HK-2 (cell line): ENCODE results near the gene DPCD.
"Not testable (repeated sequence)": the region's sequence is repeated elsewhere in the genome, so short reads cannot be mapped to it uniquely, and the experiment has no call there.

Source experiments
- DNase-seq: peaks from one replicate; pipeline ENCODE4 v3.0.0-alpha.2; 2018; ENCODE audit not compliant: unreplicated experiment

Gene DPCD

DNA sequence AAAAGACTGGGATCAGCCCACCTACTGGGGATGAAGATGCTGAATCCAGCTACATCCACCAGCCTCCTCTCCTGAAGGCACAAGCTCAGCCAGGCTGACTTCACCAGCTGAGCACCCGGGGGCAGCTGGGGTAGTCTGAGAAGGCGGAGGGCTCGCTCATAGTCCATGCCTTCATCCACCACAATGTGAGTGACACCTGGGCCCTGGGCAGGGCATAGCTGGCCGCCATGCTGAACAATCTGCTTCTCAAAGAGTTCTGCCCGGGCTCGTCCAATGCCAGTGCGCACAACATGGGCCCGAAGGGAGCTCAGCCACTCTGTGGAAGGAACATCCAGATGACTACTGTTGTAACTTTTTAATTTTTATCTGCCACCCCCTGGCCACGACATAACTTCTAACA lies 2.3 kb upstream of the DPCD start:
- DNase-seq: no peak

DNA sequence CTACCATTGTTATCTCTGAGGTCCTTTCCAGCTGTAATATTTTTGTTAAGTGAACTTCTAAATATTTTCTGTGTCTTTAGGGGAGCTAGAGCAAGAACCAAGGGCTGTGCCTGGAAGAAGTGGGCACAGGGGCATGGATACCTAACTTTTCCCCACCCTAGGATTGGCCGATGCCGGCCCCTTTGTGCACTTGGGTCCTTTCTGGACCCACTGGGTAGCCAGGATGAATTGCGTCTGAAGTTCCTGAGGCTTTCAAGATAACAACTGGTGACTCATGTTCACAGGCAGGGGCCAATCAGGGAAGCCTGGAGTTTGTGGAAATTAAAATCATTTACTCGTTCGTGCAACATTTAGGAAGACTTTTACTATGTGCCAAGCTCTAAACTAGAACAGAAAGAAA lies 758 bp downstream of the DPCD start:
- no peak for DNase-seq

DNA sequence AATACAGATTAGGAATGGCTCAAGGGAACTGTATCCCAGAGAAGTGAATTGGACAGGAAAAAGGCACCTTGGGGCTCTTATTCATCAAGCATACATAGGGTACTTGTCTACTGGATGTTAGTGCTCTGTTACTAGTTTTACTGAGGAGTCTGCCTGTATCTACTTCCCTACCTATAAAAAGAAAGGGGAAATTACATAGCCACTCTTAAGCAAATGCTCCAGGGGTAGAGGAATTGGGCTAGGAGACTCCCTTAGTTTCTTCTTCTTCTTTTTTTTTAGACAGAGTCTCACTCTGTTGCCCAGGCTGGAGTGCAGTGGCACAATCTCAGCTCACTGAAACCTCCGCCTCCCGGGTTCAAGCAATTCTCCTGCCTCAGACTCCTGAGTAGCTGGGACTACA lies 5.2 kb downstream of the DPCD start:
- DNase-seq: not testable (repeated sequence)

DNA sequence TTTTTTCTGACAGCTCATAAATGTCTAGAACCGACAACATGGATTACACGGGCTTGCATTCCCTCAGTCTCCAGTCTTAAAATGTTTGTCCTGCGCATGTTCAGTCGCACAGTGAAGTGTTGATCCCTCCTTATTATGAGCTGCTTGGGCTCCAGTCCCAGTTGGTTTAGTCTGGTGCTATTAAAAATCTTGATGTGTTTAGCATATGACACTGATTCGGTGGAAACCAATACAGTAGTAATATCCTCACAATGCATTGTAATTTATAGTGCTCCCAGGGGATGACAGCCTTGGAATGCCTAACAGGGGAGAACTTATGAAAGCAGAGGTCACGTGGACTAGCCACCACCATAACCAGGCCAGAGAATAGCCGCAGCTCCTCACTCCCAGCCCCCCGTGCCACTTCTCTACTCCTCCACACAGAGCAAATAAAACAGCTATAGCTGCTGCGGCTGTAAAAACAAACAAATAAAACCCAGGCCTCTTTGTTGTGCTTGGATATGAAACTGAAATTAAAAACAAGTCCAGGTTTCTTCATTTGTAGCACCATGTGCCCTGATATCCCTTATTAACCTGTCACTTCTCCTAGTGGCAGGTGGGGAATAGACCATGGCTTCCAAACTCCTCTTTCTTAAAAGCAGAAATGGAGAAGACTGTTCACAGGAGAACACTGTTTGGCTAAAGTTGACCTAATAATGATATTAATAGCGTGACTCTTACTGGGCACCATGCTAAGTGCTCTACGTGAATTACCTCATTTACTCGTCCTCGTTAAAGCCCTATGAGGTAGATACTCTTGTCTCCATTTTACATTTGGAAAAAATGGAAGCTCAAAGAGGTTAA lies 7.7 kb downstream of the DPCD start:
- no peak for DNase-seq

DNA sequence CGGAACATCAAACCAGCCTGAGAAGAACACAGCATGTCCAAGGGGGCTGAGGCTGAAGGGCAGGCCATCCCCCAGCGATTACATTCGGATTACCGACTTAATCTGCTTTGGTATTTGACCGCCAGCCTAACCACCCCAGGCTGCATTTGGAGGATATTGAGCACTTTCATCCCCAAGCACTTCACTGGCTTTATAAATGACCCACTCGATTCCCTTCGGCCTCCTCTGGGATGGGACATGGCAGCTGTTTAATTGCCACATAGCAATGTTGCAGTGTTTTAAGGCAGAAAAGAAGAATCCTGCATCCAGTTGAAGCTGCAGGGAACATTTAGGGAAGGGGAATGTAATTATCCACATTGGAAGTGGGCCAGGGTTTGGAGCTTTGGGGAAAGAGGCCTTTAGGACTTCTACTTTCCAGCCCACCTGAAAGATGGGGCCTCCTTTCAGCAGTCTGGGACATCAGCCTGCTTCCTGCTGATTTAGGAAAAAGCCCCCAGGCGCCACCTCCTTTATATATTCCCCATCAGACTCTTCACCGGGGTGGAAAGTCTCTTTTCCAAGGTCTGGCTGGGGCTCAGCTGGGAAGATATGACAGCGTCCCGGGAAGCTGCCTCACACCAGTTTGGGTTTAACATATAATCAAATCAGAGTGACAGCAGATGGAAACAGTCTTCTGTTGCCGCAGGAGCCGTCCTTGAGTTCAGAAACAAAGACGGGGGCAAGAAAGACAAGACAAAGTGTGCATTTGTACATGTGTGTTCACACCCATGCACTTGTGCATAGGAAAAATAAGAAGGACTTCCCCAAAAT lies 9.2 kb downstream of the DPCD start:
- DNase-seq: no peak

DNA sequence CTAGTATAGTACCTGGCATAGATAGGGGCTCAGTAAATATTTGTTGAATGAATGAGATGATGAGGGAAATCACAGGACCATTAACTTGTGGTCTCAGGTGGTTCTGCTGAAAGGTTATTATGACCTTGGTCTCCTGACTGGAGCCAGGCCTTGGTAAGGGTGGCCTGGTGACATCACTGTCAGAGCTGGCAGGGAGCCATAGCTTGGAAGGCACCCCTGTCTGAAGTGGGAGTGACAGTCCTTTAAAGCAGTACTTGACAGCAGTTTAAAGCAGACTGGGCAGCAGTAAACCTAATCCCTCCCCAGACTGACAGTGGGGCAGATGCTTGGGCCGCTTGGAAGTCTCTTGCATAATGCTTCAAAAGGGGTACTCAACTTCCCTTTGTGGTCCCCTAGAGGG lies 13.4 kb downstream of the DPCD start:
- DNase-seq: no peak

DNA sequence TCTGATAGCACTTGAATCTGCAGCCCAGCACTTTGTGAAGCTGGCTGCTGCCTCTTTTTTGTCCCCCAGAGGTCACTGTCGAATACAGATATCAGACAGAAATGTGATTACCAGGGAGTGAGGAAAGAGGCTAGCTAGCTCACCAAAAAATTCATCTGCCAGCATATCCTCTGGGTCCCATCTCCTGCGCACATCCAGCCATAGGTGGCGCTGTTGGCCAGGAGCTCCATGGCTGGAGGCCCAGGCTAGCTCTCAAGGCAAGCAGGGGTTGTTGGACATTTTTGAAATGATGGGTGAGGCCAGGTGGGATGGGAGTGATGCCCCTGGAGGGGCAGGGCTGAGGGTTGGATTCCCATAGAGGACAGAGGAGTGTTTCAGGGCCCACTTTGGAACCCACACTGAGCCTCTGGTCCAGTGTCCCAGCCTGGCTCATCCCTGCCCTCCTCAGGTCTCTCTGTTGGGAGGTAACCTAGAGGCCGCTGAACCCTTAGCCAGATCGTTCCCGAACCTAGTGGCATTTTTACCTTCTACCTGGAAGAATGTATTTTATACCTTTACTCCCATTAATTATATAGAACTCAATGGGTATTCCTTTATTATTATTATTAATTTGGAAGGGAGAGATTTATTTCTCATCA lies 14.8 kb downstream of the DPCD start:
- DNase-seq: peak; percentile 81

DNA sequence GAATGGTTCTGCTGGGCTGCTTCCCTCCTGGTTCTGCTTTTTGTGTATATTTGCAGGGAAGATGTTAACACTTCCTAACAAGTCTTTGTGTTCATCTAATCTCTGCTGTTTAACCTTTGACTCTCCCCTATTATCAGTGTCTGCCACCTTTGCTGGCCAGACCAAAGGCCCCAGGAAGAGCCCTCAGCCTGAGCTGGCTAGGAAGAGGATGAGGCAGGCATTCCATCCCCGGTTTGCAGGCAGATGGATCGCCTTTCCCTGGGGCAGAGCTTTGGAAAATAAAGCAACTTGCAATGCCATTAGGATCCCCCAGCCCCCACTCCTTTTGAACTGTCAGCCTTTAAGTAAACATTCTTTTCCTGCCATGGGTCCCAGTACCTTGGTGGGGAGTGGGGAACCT lies 19.0 kb downstream of the DPCD start:
- no peak for DNase-seq

DNA sequence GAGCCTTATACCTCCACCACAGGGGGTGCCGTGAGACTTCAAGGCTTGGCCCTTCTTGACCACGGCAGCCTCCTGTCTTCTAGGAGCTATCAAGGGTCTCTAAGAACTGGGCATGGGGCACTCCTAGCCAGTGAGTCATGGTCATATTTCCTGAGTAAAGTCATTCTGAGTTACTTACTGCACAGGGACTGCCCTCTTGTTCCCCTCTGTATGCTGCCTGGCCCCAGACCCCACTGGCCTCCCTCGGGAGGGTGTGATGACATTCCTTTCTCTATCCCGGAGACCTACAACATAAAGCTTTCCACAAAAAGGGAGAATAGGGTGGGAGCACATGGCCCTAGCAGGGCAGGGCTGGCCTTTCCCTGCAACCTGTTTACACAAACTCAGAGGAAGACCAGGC lies 21.4 kb downstream of the DPCD start:
- DNase-seq: peak; percentile 35

DNA sequence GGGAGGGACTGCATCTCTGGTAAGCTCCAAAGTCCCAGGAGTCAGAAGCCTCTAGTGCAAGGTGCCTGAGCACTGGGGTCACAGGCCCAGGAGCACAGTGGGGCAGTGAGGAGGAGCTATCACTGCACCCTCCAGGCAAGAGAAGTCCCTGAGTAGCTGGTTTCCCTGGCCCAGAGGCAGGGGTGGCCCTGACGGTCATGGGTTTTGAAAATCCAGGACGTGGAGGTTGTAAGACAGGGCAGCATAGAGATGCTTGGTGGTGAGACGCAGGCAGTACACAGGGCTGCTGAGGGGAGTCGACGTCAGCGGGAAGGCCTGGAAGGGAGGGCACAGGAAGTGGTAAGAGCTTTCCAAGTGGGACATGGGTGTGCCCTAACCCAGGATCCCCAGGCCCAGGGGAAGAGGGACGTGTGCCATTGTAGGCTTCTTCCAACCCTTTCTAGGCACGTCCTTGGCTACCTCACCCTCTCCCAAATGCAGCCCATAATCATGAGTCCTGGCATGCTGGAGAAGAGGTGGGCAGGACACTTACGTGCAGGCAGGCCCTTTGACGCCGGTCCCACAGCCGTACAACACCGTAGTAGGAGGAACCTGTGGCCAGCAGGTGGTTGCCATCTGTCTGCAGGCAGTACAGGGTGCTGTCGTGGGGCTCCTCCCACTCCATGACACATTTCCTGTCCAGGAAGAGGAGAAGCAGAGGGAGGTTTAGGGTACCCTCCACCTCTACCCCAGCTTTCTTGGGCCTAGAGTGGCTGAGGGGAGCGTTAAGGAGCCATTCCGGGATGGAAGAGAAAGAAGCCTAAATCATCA lies 23.2 kb downstream of the DPCD start:
- no peak for DNase-seq

DNA sequence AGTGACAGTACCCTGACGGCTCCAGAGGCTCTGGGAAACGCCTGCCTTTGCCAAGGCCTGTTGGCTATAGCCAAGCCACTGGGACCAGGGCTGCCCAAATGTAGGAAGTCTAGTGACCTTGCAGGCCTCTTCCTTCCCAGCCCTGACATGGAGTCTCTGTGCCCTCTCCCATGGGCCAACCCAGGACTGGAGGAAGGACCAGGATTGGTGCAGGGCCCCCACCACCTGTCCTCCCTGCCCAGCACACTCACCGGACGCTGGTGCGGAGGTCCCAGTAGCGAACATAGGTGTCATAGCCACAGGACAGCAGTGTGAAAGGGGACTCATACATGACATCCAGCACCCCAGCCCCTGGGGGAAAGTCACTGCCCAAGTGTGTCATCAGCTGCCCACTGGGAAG lies 24.0 kb downstream of the DPCD start:
- no peak for DNase-seq

DNA sequence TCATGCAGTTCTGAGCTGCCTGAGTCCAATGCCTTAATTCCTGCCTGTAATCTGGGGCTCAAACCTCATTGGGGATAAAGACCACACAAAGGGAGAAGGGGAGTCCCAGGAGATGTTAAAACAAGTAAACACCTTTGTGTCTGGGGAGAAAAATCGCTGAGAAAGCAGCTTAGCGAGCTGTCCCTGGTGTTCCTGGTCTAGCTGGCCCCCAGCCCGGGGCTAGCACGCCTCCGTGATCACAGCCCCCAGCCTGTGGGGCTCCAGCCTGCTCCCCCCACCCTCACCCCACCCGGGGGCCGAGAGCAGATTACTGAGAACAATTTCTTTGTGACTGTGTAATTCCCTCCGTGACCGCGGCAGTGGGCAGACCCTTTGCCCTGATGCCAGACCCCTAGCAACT lies 24.8 kb downstream of the DPCD start:
- DNase-seq: no peak

DNA sequence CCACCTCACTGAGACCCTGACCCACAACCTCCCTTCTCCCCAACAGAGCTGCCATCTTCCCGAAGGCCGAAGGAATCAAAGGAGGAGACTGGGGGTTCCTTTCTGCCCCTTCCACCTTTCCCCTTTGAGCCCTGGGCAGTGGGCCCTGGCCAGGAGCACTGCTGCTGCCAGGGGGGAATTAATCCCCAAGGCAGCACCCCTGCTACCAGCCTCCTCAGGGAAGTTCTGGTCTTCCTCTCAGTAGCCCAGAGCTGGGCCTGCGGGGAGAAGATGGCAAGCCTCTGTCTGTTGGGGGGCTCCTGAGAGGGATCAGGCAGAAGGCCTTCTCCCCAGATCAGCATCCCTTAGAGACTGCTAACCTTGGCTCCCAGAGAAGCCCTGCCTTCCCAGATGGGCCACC lies 25.5 kb downstream of the DPCD start:
- no peak for DNase-seq

DNA sequence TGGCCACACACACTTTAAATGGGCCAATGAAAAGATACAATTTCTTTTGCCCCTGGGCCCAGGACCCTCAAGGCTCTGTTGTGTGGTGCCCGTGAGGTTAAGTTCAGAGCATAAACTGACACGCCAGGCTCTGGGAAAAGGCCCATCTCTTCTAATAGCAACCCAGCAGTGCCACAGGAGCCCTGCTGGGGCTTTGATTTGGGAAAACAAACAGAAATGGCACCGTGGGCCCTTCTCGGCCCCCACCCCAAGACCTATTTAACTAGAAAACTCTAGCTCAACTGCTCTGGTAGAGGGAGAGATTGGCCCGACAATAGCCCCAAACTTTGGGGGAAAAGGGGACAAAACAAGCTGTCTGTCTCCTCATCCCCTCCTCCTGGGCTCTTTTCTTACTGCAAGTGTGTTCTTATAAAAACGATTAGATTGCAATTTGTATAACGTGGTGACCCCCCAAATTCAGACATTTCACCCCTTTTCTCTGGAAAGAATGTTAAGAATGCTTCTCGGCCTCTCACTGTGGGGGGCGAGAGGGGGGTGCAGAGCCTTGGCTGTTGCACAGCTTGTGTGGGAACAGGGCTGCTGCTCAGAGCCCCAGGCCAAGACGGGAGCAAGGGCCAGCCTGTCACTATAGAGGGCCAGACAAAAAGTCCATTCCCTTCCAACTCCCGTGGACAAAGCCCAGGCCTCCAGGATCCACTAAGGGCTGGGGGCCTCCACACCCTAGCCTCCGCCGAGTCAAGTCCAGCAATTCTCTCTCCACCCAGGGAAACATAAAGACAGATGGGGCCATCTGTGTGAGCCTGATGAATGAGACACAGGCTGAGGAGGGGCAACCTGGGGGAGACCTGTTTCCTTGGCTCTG lies 26.8 kb downstream of the DPCD start:
- DNase-seq: no peak

DNA sequence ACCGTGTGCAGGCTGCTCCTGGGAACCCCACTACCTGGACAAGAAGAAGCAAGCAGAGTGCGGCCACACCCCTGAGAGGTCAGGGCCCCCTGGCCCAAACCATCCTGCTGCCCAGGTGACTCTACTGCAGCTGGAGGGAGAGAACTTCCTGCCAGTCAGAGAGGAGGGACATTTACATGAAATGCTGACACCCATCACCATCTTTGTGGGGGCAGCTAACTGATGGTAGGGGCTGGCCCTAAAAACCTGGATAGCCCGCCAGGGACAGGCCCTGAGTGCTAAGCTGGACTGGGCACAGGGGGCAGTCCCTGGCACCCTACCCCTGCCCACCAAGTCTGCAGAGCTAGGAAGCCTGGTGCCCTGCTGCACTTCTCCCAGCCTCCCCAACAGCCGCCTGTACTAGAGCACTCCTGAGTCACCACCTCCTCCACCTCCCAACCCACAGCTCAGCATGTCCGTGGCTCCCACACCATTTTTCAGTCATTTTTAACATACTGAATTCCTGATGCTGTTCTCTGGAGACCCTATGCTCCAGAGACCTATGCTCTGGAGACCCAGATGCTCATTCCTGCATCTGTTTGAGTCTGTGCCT lies 27.5 kb downstream of the DPCD start:
- no peak for DNase-seq

DNA sequence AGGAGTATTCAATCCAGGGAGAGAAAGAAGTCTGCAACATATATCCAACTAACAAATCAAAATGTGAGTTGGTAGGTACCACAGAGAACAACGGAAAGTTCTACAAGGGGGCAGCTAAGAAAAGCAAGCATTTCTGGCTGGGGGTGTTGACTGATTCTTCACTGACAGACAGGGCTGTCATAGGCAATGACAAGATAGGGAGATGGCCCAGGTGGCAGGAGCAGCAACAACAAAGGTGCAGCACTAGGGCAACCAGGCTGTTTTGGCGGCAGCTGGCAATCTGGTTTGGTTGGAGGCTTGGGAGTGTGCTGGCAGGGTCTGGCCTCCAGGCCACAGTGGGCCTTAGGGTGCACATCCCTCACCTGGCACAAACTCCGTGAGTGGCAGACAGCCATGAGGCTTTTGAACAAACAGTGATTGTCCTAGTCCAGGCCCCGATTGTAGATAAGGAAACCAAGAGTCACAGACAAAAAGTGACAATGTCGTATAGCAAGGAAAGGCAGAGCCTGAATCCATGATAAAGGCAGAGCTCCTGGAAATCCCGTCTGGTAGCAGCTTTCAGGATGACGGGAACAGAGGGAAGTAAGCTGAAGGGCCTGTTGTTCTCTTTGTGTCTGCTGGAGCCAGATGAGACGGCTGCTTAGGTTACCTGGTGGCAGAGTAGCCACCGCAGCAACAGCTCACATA lies 28.4 kb downstream of the DPCD start:
- no peak for DNase-seq

DNA sequence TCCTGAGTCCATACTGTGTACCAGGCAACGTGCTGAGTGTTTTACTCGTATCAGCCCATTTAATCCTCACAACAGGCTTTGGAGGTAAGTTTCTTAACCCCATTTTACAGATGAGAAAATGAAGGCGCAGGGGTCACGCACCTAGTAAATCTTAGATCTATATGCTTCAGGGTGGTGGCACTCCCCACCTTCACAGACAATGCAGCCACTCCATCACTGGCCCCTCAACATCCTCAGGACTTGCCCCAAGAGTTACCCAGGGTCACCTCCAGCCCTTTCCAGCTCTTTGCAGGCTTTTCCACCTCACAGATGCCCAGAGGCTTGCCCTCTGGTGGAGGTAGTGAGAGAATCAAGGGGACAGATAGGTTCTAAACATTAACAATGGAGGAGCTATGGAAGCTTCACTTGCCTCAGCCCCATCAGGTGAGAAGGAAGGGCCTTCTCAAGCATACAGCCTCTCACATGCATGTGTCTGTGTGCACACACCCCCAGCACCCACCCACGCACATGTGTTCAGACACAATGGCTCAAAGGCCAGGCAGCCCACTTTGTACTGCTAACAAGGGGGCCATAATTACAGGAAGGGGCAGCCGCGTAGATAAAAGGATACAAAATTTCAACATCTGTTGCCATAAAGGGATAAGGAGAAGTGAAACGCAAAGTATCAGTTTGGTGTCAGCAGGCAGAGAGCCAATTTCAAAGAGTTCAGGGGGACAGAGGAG lies 29.1 kb downstream of the DPCD start:
- no peak for DNase-seq

DNA sequence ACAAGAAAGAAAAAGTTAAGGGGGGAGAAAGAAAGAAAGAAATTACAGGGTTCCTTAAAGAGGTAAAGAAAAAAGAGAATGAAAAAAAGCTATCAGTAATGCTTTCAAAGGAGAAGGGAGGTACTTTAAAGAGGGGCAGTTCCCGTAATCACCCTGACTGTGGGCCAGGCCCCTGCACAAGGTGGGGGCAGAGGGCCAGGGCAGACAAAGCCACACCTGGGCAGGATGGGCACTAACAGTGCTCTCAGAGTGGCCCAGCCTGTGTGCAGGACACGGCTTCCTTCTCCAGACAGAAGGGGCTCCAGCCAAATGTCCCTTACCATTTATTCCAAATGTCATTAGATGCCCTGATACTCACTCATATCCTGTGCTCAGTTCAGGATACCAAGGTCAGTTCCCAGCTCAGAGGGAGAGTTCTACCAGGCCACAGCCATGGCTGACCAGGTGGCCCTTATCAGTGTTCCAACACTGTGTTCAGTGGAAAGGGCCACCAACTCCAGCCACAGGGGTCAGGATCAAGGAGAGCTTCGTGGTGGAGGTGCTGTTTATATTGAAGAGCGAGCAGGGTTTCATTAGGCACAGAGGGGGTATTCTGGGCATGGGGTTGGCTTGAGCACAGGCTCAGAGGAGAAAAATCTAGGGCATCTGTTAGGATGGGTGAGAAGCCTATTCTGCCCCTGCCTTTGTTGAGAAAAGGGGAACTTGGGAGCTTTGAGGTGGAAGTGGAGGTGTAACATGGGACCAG lies 29.9 kb downstream of the DPCD start:
- DNase-seq: no peak

DNA sequence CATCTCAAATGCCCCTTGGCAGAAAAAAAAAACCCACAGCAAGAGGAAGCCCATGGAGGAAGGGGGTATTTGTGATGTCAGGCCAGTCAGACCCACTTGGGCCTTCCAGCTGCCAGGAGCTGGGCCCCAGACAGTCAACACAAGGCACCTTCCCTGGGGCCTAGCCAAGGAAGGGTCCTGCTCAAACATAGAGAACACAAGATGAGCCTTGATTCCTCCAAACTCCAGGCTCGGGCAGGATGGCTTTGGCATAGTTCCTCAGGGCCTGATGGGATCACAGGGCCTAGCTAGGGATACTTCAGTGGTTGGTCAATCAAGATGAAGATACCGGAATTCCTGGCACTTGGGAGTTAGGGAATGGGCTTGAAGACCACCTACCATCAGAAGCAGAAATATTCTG lies 30.8 kb downstream of the DPCD start:
- no peak for DNase-seq
